Gastrocnemius medialis (tissue), 4 donors: ENCODE data around the gene MCRIP2.

Experiments used
- CTCF ChIP-seq, 5 experiments: fragments of 450-650 bp in 3 of 5; fragments of 200-600 bp in 2 of 5; sonication (generic) in 2 of 5; IDR thresholded peaks in 4 of 5; conservative IDR thresholded peaks in 1 of 5; 1 replicate in 4 of 5; 2 replicates in 1 of 5; pipeline ENCODE4 v1.5.1; 2016 to 2019; ENCODE audit warnings: antibody characterized with exemption in 5 of 5, mild to moderate bottlenecking in 3 of 5, moderate library complexity in 3 of 5
- POLR2A ChIP-seq, 2 donors: fragments of 450-650 bp; IDR thresholded peaks; one replicate each; pipeline ENCODE4 v1.6.1; 2017; ENCODE audit warnings: antibody characterized with exemption in 2 of 2, mild to moderate bottlenecking in 2 of 2, moderate library complexity in 2 of 2

- TF ChIP-seq CTCF (IDR thresholded peaks at IDR 0.05 in 4 of 5, conservative IDR thresholded peaks at IDR 0.05 in 1 of 5), result no peak
- no peak for TF ChIP-seq POLR2A (IDR thresholded peaks at IDR 0.05)
These were observed 41.1 kb downstream of the MCRIP2 start for GRCh38 chr16:682493-683395.
